HFFc6 (cell line): ENCODE data around the gene NPNT. TPM values are rescaled to one million over a fixed set of nuclear protein-coding genes. Genes with fewer than 3 reads are reported as not detected.

Source experiments
- DNase-seq: peaks from one replicate; pipeline ENCODE4 v3.0.0-alpha.2; 2018
- H3K27ac Mint-ChIP-seq: 2 replicates; pipeline ENCODE4 v1.8.0; 2020; ENCODE audit warnings: mild to moderate bottlenecking, mixed read lengths
- H3K27me3 Mint-ChIP-seq: 2 replicates; pipeline ENCODE4 v1.8.0; 2021; ENCODE audit warnings: mild to moderate bottlenecking, moderate library complexity, mixed read lengths; ENCODE audit not compliant: insufficient read depth
- H3K36me3 Mint-ChIP-seq: 2 replicates; pipeline ENCODE4 v1.8.0; 2021; ENCODE audit warnings: low read depth, mixed read lengths
- H3K4me1 Mint-ChIP-seq: 2 replicates; pipeline ENCODE4 v1.8.0; 2020; ENCODE audit warnings: low read depth, mixed read lengths
- H3K4me3 Mint-ChIP-seq: 2 replicates; pipeline ENCODE4 v1.8.0; 2020; ENCODE audit warnings: mild to moderate bottlenecking, moderate library complexity, mixed read lengths
- H3K9me3 Mint-ChIP-seq: 2 replicates; pipeline ENCODE4 v1.8.0; 2020; ENCODE audit warnings: mild to moderate bottlenecking, mixed read lengths
- total RNA-seq, 6 experiments: library from RNA; stranded (reverse); fragmentation: NEBNext Ultra II Directional; extraction: Animal tissue kit (Norgen Biotek cat#: 25700); gene quantifications; 2 replicates in 1 of 6; 3 replicates in 5 of 6; pipeline ENCODE4 v1.2.3, GENCODE V29; 2021
- TF ChIP-seq, protein P1 (sequence below): fragments of 200-600 bp; sonication (generic); IDR thresholded peaks from 2 replicates; pipeline ENCODE4 v1.5.0; 2021; ENCODE audit warnings: antibody characterized with exemption, mild to moderate bottlenecking

NPNT gene
- total RNA-seq, 6 experiments from 2014 or later: not detected

- Mint-ChIP-seq H3K36me3 (no peaks in the 10 kb centered on the region), H3K4me3 (no peak overlapping the region), H3K4me1 (no peaks in the 10 kb centered on the region), H3K27me3 (peaks cover 10% of the 10 kb centered on the region), H3K27ac (no peak overlapping the region), H3K9me3 (no peaks in the 10 kb centered on the region)
- DNase-seq: no peak
- TF ChIP-seq, protein P1, sequence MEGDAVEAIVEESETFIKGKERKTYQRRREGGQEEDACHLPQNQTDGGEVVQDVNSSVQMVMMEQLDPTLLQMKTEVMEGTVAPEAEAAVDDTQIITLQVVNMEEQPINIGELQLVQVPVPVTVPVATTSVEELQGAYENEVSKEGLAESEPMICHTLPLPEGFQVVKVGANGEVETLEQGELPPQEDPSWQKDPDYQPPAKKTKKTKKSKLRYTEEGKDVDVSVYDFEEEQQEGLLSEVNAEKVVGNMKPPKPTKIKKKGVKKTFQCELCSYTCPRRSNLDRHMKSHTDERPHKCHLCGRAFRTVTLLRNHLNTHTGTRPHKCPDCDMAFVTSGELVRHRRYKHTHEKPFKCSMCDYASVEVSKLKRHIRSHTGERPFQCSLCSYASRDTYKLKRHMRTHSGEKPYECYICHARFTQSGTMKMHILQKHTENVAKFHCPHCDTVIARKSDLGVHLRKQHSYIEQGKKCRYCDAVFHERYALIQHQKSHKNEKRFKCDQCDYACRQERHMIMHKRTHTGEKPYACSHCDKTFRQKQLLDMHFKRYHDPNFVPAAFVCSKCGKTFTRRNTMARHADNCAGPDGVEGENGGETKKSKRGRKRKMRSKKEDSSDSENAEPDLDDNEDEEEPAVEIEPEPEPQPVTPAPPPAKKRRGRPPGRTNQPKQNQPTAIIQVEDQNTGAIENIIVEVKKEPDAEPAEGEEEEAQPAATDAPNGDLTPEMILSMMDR: no peak
Observed at GRCh38 chr4:105909787-105910281, 14.6 kb downstream of the NPNT start.

GRCh38 chr4:105911426-105911825 lies 16.2 kb downstream of the NPNT start:
- no peak for DNase-seq
- Mint-ChIP-seq H3K36me3 (no peaks in the 10 kb centered on the region), H3K4me3 (no peak overlapping the region), H3K27me3 (peaks cover 8% of the 10 kb centered on the region; the same call in 1 of the 2 replicates), H3K4me1 (no peaks in the 10 kb centered on the region), H3K27ac (no peak overlapping the region), H3K9me3 (no peaks in the 10 kb centered on the region)
- TF ChIP-seq, protein P1: no peak

- H3K36me3 Mint-ChIP-seq: no peaks in the 10 kb centered on the region
- no peak for DNase-seq
- TF ChIP-seq, protein P1: no peak
- H3K27ac Mint-ChIP-seq: no peak overlapping the region
- no peak overlapping the region for H3K4me3 Mint-ChIP-seq
- H3K9me3 Mint-ChIP-seq: no peaks in the 10 kb centered on the region
- H3K4me1 Mint-ChIP-seq: no peaks in the 10 kb centered on the region
- H3K27me3 Mint-ChIP-seq: peaks cover 5% of the 10 kb centered on the region; the same call in 1 of the 2 replicates
Observed at GRCh38 chr4:105912633-105913032, 17.4 kb downstream of the NPNT start.

GRCh38 chr4:105917171-105917685 lies 22.0 kb downstream of the NPNT start:
- Mint-ChIP-seq H3K27ac (no peak overlapping the region), H3K36me3 (no peaks in the 10 kb centered on the region), H3K27me3 (peaks cover 5% of the 10 kb centered on the region; the same call in 1 of the 2 replicates), H3K4me1 (no peaks in the 10 kb centered on the region), H3K9me3 (no peaks in the 10 kb centered on the region), H3K4me3 (no peak overlapping the region)
- TF ChIP-seq, protein P1: no peak
- no peak for DNase-seq

GRCh38 chr4:105921301-105921700 lies 26.0 kb downstream of the NPNT start:
- Mint-ChIP-seq H3K4me3 (no peak overlapping the region), H3K9me3 (no peaks in the 10 kb centered on the region), H3K4me1 (no peaks in the 10 kb centered on the region), H3K27me3 (no peaks in the 10 kb centered on the region; the same call in 1 of the 2 replicates), H3K27ac (no peak overlapping the region), H3K36me3 (no peaks in the 10 kb centered on the region)
- no peak for DNase-seq
- TF ChIP-seq, protein P1: no peak
